H1 (cell line): ENCODE measurements around the gene ELMO1. TPM values are rescaled to one million over a fixed set of nuclear protein-coding genes. Genes with fewer than 3 reads are reported as not detected.
A peak's percentile ranks its signal among the peaks of the same experiment; 100 is the strongest.

Experiments used
- ASH2L ChIP-seq: fragments of 200-600, 300-600 bp; sonication (generic); IDR thresholded peaks from one replicate; pipeline ENCODE4 v1.7.1; 2017; ENCODE audit warnings: low read length
- ATF2 ChIP-seq: IDR thresholded peaks from 2 replicates; pipeline ENCODE4 v1.6.1; 2012; ENCODE audit warnings: low read length, inconsistent platforms
- BRCA1 ChIP-seq: IDR thresholded peaks from 2 replicates; pipeline ENCODE4 v1.6.1; 2012; ENCODE audit warnings: low read depth, low read length, improper control_type of control experiment
- CEBPB ChIP-seq: IDR thresholded peaks from 2 replicates; pipeline ENCODE4 v1.6.1; 2012; ENCODE audit warnings: low read depth, low read length
- CTBP2 ChIP-seq: IDR thresholded peaks from 2 replicates; pipeline ENCODE4 v1.7.0; 2011; ENCODE audit warnings: borderline replicate concordance, mild to moderate bottlenecking, moderate library complexity, mixed read lengths, low read length; ENCODE audit not compliant: insufficient read depth, insufficient read length
- EGR1 ChIP-seq: IDR thresholded peaks from 2 replicates; pipeline ENCODE4 v1.6.1; 2011; ENCODE audit warnings: low read depth, low read length, borderline replicate concordance
- EP300 ChIP-seq, 2 experiments: IDR thresholded peaks; 1 replicate in 1 of 2; 2 replicates in 1 of 2; pipeline ENCODE4 v1.6.1; 2011 to 2012; ENCODE audit warnings: low read depth in 2 of 2, low read length in 2 of 2, mild to moderate bottlenecking in 2 of 2, borderline replicate concordance in 1 of 2, inconsistent platforms in 1 of 2, moderate library complexity in 1 of 2
- GTF2F1 ChIP-seq: IDR thresholded peaks from 2 replicates; pipeline ENCODE4 v1.6.1; 2012; ENCODE audit warnings: low read depth, low read length, improper control_type of control experiment, borderline replicate concordance
- HDAC6 ChIP-seq: IDR thresholded peaks from one replicate; pipeline ENCODE4 v1.7.1; 2012; ENCODE audit warnings: low read depth, mild to moderate bottlenecking, inconsistent platforms, low read length, moderate library complexity
- KDM1A ChIP-seq: fragments of 200-600, 300-600 bp; sonication (generic); IDR thresholded peaks from 2 replicates; pipeline ENCODE4 v1.7.1; 2016; ENCODE audit warnings: mild to moderate bottlenecking, low read length, borderline replicate concordance
- PHF8 ChIP-seq: fragments of 200-600 bp; sonication (generic); conservative IDR thresholded peaks from 2 replicates; pipeline ENCODE4 v1.7.1; 2012; ENCODE audit warnings: low read depth, mild to moderate bottlenecking, inconsistent platforms, low read length, moderate library complexity
- RAD21 ChIP-seq, 2 experiments: IDR thresholded peaks in 1 of 2; conservative IDR thresholded peaks in 1 of 2; 2 replicates each; pipeline ENCODE4 v1.6.1; 2011; ENCODE audit warnings: low read depth in 2 of 2, low read length in 2 of 2, improper control_type of control experiment in 1 of 2, inconsistent platforms in 1 of 2, mild to moderate bottlenecking in 1 of 2, moderate library complexity in 1 of 2
- RXRA ChIP-seq: IDR thresholded peaks from 2 replicates; pipeline ENCODE4 v1.6.1; 2011; ENCODE audit warnings: low read depth, mild to moderate bottlenecking, low read length, moderate library complexity; ENCODE audit not compliant: insufficient read depth
- SIN3A ChIP-seq, 2 experiments: IDR thresholded peaks in 1 of 2; conservative IDR thresholded peaks in 1 of 2; 2 replicates each; pipeline ENCODE4 v1.6.1; 2011 to 2012; ENCODE audit warnings: low read length in 2 of 2, improper control_type of control experiment in 1 of 2, low read depth in 1 of 2, mild to moderate bottlenecking in 1 of 2
- SP1 ChIP-seq: IDR thresholded peaks from 2 replicates; pipeline ENCODE4 v1.6.1; 2011; ENCODE audit warnings: low read depth, low read length
- TAF1 ChIP-seq: IDR thresholded peaks from 2 replicates; pipeline ENCODE4 v1.6.1; 2011; ENCODE audit warnings: mild to moderate bottlenecking, low read depth, low read length
- TAF7 ChIP-seq: optimal IDR thresholded peaks from 2 replicates; pipeline ENCODE3; 2011; ENCODE audit warnings: low read depth, mild to moderate bottlenecking, inconsistent platforms, low read length, moderate library complexity, borderline replicate concordance
- USF2 ChIP-seq: IDR thresholded peaks from 2 replicates; pipeline ENCODE4 v1.6.1; 2011; ENCODE audit warnings: low read length, improper control_type of control experiment
- polyA plus RNA-seq, 7 experiments: library from polyadenylated mRNA; depleted of rRNA in 3 of 7; stranded (reverse) in 5 of 7; unstranded in 2 of 7; fragments of >200 nt in 5 of 7; fragments of 200-250 nt in 2 of 7; gene quantifications; 1 replicate in 5 of 7; 2 replicates in 1 of 7; 4 replicates in 1 of 7; pipeline versions ENCODE4 v1.2.1 to v1.2.3, GENCODE V29; 2011 to 2013; ENCODE audit warnings: missing spikeins in 2 of 7, mixed read lengths in 2 of 7
- total RNA-seq: library from RNA; stranded (reverse); fragmentation: NEBNext Ultra II Directional; extraction: Animal tissue kit (Norgen Biotek cat#: 25700); gene quantifications from 2 replicates; pipeline ENCODE4 v1.2.1, GENCODE V29; 2021
- TF ChIP-seq, protein P1 (sequence below): IDR thresholded peaks from 2 replicates; pipeline ENCODE4 v1.6.1; 2012; ENCODE audit warnings: inconsistent platforms

ELMO1 gene
- total and polyA plus RNA-seq, 2 of the 8 experiments (the other 6 are each of a cell fraction or from before 2014, with no cell fraction given), result 18.4 to 21.0 TPM

- TF ChIP-seq TAF7, result no peak
- peak in 1 of 2 experiments; percentile 80; a peak in 2 of 4 replicates for TF ChIP-seq SIN3A (conservative IDR thresholded peaks at IDR 0.05 in 1 of 2, IDR thresholded peaks at IDR 0.05 in 1 of 2; ENCODE audit: low read depth in 1 of 2, low read length in 2 of 2)
- TF ChIP-seq EGR1, result no peak; the same call in 1 of the 2 replicates
- no peak for TF ChIP-seq HDAC6
- no peak for TF ChIP-seq CTBP2
- no peak for TF ChIP-seq CEBPB
- peak; percentile 79 for TF ChIP-seq TAF1
- TF ChIP-seq, protein P1, sequence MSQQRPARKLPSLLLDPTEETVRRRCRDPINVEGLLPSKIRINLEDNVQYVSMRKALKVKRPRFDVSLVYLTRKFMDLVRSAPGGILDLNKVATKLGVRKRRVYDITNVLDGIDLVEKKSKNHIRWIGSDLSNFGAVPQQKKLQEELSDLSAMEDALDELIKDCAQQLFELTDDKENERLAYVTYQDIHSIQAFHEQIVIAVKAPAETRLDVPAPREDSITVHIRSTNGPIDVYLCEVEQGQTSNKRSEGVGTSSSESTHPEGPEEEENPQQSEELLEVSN, result peak; percentile 52
- TF ChIP-seq BRCA1, result no peak
- TF ChIP-seq RXRA, result no peak
- peak; percentile 31; the same call in 1 of the 2 replicates for TF ChIP-seq GTF2F1
- TF ChIP-seq SP1, result no peak
- TF ChIP-seq PHF8, result peak; percentile 72
- no peak for TF ChIP-seq USF2
- peak; percentile 90 for TF ChIP-seq ASH2L
- TF ChIP-seq EP300 (IDR thresholded peaks at IDR 0.05; ENCODE audit: borderline replicate concordance in 1 of 2, low read depth in 2 of 2, low read length in 2 of 2), result no peak
- peak; percentile 42 to 57 for TF ChIP-seq RAD21 (IDR thresholded peaks at IDR 0.05 in 1 of 2, conservative IDR thresholded peaks at IDR 0.05 in 1 of 2; ENCODE audit: low read depth in 2 of 2, low read length in 2 of 2)
- TF ChIP-seq ATF2, result no peak
- TF ChIP-seq KDM1A, result no peak
Measured at GRCh38 chr7:37448636-37449361, at the start of gene ELMO1 (continued).
